ENCODE results near the gene IL21R.

IL21R gene

DNA sequence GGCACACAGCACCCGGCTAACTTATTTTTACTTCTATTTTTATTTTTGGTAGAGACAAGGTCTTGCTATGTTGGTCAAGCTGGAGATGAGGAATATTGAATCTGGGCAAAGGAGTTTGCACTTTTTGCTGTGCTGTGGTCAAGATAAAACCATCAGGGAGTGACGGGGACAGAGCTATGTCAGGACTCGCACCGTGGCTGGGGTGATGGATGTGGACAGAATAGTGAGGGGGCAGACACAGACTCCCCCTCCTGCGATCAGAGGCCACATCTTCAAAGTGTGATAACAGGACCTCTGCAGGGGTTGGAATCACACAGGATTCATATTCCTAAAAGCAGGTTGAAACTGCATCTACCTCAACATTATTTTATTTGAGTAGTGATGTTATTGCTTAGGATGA is 25.6 kb downstream of the IL21R start:
- TF ChIP-seq REST (IDR thresholded peaks at IDR 0.05; ENCODE audit: insufficient read depth in 1 of 2, low read depth in 2 of 2, low read length in 2 of 2) (no peak), POLR2AphosphoS5 (IDR thresholded peaks at IDR 0.05; ENCODE audit: low read depth, low read length) (no peak), FOXP2 (optimal IDR thresholded peaks at IDR 0.05; ENCODE audit: borderline replicate concordance, extremely low read depth, extremely low read length, insufficient read depth) (no peak), TAF1 (IDR thresholded peaks at IDR 0.05; ENCODE audit: borderline replicate concordance, insufficient read depth, low read length) (no peak), SIN3A (IDR thresholded peaks at IDR 0.05; ENCODE audit: borderline replicate concordance, insufficient read depth, low read length) (no peak)

DNA sequence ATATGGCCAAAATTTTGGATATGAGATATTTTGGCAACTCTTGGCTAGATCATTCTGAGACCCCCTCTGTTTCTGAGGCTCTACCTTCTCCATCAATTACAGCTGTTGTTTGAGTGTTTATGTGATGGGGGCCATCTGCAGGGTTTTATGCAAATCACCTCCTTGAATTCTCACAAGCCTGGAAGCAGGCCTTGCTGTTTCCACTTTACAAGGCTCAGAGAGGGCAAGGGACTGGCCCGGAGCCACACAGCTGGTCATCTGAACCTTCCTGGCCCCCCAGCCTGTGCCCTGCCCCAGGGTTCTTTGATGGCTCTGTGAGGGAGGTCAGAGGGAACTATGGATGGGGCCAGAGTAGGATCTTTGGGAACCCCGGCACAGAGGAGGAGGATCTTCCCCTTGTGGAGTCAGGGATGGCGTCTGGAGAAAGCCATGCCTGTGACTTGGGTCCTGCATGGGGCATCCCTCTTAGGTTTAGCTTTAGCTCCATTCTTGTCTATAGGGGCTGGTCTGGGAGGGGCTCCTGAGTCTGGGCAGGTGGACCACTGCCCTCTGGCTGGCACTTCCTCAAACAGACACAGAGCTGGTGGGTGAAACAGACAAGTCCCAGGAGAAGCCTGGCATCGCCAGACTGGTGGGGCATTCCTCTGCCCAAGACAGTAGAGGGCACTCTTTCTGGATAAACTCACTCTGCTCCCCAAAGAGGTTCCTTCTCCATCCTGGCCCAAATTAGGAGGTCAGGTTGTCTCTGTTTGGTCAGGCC is 26.2 kb downstream of the IL21R start:
- TF ChIP-seq FOXP2 (optimal IDR thresholded peaks at IDR 0.05; ENCODE audit: borderline replicate concordance, extremely low read depth, extremely low read length, insufficient read depth) (no peak), POLR2AphosphoS5 (IDR thresholded peaks at IDR 0.05; ENCODE audit: low read depth, low read length) (no peak), TAF1 (IDR thresholded peaks at IDR 0.05; ENCODE audit: borderline replicate concordance, insufficient read depth, low read length) (no peak), REST (IDR thresholded peaks at IDR 0.05; ENCODE audit: insufficient read depth in 1 of 2, low read depth in 2 of 2, low read length in 2 of 2) (no peak), SIN3A (IDR thresholded peaks at IDR 0.05; ENCODE audit: borderline replicate concordance, insufficient read depth, low read length) (no peak)

DNA sequence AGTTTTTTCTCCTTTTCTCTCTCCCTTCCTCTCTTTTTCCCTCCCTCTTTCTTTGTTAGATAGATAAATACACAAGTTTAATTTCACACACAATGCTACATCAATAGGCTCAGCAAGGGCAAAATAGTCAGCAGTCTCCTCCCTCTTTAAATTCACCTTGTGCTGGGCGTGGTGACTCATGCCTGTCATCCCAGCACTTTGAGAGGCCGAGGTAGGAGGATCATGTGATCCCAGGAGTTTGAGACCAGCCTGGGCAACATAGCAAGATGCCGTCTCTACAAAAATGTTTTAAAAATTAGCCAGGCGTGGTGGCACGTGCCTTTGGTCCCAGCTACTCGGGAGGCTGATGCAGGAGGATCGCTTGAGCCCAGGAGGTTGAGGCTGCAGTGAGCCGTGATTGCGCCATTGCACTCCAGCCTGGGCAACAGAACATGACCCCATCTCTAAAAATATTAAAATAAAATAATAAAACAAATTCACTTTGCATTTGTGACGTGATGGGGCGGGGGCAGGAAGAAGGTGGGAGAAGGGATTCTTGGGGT is 27.4 kb downstream of the IL21R start:
- TF ChIP-seq TAF1 (IDR thresholded peaks at IDR 0.05; ENCODE audit: borderline replicate concordance, insufficient read depth, low read length) (no peak), SIN3A (IDR thresholded peaks at IDR 0.05; ENCODE audit: borderline replicate concordance, insufficient read depth, low read length) (no peak)

GRCh38 chr16:27429981-27430441 is 28.0 kb downstream of the IL21R start:
- TF ChIP-seq REST (IDR thresholded peaks at IDR 0.05; ENCODE audit: insufficient read depth in 1 of 2, low read depth in 2 of 2, low read length in 2 of 2) (no peak), FOXP2 (optimal IDR thresholded peaks at IDR 0.05; ENCODE audit: borderline replicate concordance, extremely low read depth, extremely low read length, insufficient read depth) (no peak), TAF1 (IDR thresholded peaks at IDR 0.05; ENCODE audit: borderline replicate concordance, insufficient read depth, low read length) (no peak), POLR2AphosphoS5 (IDR thresholded peaks at IDR 0.05; ENCODE audit: low read depth, low read length) (no peak), SIN3A (IDR thresholded peaks at IDR 0.05; ENCODE audit: borderline replicate concordance, insufficient read depth, low read length) (no peak)

GRCh38 chr16:27430512-27430911 is 28.5 kb downstream of the IL21R start:
- TF ChIP-seq FOXP2 (optimal IDR thresholded peaks at IDR 0.05; ENCODE audit: borderline replicate concordance, extremely low read depth, extremely low read length, insufficient read depth) (no peak), POLR2AphosphoS5 (IDR thresholded peaks at IDR 0.05; ENCODE audit: low read depth, low read length) (no peak), SIN3A (IDR thresholded peaks at IDR 0.05; ENCODE audit: borderline replicate concordance, insufficient read depth, low read length) (no peak), TAF1 (IDR thresholded peaks at IDR 0.05; ENCODE audit: borderline replicate concordance, insufficient read depth, low read length) (no peak), REST (IDR thresholded peaks at IDR 0.05; ENCODE audit: insufficient read depth in 1 of 2, low read depth in 2 of 2, low read length in 2 of 2) (no peak)

Data from PFSK-1 (cell line).